Measurements from ENCODE around the gene CYP39A1. TPM values are rescaled to one million over a fixed set of nuclear protein-coding genes. Genes with fewer than 3 reads are reported as not detected.
A peak's percentile ranks its signal among the peaks of the same experiment; 100 is the strongest.

The CYP39A1 gene, protein sequence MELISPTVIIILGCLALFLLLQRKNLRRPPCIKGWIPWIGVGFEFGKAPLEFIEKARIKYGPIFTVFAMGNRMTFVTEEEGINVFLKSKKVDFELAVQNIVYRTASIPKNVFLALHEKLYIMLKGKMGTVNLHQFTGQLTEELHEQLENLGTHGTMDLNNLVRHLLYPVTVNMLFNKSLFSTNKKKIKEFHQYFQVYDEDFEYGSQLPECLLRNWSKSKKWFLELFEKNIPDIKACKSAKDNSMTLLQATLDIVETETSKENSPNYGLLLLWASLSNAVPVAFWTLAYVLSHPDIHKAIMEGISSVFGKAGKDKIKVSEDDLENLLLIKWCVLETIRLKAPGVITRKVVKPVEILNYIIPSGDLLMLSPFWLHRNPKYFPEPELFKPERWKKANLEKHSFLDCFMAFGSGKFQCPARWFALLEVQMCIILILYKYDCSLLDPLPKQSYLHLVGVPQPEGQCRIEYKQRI
- 7.5 and 9.2 TPM in 2 replicates for total RNA-seq
- 2.8 and 5.2 TPM in 2 replicates for polyA plus RNA-seq

DNA sequence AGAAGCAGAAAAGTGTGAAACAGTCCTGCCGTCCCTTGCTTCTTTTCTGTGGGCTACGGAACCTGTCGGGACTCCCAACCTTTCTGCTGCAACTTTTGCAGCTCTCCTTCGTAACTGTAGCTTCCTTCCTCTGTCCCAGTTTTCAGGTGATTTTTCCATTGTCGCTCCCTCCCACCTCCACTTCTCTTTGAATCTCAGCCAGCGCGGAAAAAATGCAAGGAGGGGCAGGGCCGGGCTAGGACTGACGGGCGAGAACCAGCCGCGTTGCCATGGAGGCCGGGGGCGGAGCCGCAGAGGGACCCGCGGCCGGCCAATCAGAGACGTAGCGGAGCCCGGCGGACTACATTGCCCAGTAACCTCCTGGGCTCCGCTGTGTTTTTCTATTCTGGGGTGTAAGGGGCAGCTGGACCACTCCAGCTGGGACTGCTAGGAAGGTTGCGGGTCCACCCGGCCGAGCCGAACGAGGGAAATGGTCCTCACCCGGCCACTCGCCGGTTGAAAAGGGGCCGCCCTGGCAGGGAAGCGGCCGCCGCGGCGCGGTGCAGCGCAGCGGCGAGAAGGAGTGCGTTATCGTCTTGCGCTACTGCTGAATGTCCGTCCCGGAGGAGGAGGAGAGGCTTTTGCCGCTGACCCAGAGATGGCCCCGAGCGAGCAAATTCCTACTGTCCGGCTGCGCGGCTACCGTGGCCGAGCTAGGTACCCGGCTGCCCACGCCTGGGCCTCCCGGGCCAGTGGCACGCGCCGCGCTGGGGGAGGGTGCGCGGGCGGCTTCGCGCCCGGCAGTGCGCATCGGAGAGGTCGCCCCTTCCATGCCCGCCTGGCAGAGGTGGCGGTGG lies at the start of gene CYP39A1, which contains the start of gene SLC25A27:
TSS of gene CYP39A1 (minus strand) at position 216 of the 836 bp plus-strand sequence. CDS start 236 bp downstream, outside the sequence.
TSS of gene SLC25A27 (plus strand) at position 373 of the 836 bp plus-strand sequence. CDS start at position 591, 218 bp downstream.
- Histone ChIP-seq H4K20me1 (ENCODE audit: insufficient read depth, poor library complexity, severe bottlenecking) (no peaks in the 10 kb centered on the region), H3K27ac (peak within 1 kb of the TSS; percentile 64), H3K4me2 (peak within 1 kb of the TSS; percentile 93), H3K9me3 (ENCODE audit: low read depth) (no peaks in the 10 kb centered on the region), H3K79me2 (no peaks in the 10 kb centered on the region), H3K4me1 (ENCODE audit: insufficient read depth) (no peaks in the 10 kb centered on the region), H3K27me3 (peaks cover 2% of the 10 kb centered on the region), H2AFZ (peak within 1 kb of the TSS; percentile 87), H3K36me3 (replicated peaks; ENCODE audit: insufficient read depth, low read depth) (no peaks in the 10 kb centered on the region), H3K4me3 (peak within 1 kb of the TSS; percentile 45), H3K9me2 (replicated peaks; ENCODE audit: insufficient read depth) (no peaks in the 10 kb centered on the region)
- DNase-seq (ENCODE audit: low spot score), result peak; percentile 96
- under 1% methylated on average over 70 of the region's 72 CpGs for WGBS (ENCODE audit: low lambda C conversion rate, missing lambda C conversion rate)
- TF ChIP-seq, protein P1, sequence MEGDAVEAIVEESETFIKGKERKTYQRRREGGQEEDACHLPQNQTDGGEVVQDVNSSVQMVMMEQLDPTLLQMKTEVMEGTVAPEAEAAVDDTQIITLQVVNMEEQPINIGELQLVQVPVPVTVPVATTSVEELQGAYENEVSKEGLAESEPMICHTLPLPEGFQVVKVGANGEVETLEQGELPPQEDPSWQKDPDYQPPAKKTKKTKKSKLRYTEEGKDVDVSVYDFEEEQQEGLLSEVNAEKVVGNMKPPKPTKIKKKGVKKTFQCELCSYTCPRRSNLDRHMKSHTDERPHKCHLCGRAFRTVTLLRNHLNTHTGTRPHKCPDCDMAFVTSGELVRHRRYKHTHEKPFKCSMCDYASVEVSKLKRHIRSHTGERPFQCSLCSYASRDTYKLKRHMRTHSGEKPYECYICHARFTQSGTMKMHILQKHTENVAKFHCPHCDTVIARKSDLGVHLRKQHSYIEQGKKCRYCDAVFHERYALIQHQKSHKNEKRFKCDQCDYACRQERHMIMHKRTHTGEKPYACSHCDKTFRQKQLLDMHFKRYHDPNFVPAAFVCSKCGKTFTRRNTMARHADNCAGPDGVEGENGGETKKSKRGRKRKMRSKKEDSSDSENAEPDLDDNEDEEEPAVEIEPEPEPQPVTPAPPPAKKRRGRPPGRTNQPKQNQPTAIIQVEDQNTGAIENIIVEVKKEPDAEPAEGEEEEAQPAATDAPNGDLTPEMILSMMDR (IDR thresholded peaks at IDR 0.05; ENCODE audit: poor library complexity), result no peak
- TF ChIP-seq EZH2 (IDR thresholded peaks at IDR 0.05; ENCODE audit: borderline replicate concordance) (no peak), EZH2phosphoT487 (IDR thresholded peaks at IDR 0.05; ENCODE audit: low read depth, severe bottlenecking, unreplicated experiment) (no peak)

DNA sequence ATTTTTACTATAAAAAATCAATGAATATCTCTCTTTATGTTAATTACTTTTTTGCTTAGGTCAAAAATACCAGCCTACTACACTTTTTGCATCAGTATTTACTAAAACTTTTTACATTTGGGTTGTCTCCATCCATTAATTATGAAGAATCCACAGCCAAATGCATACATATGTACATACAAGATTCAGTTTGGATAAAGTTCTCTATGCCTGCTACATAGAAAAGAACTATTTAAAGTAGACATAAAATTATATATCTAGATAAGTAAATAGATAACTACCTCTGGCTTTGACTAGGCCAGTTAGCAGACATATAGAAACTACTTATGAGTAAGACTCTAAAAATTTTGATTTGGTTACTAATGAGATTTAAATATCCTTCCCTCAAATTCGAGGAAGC lies 47.4 kb upstream of the CYP39A1 start:
- H3K4me1 ChIP-seq (ENCODE audit: insufficient read depth), result no peaks in the 10 kb centered on the region
- no peak overlapping the region for H3K4me2 ChIP-seq
- H4K20me1 ChIP-seq (ENCODE audit: insufficient read depth, poor library complexity, severe bottlenecking), result no peaks in the 10 kb centered on the region
- no peaks in the 10 kb centered on the region for H3K79me2 ChIP-seq
- no peaks in the 10 kb centered on the region for H3K36me3 ChIP-seq (replicated peaks; ENCODE audit: insufficient read depth, low read depth)
- H2AFZ ChIP-seq, result no peak overlapping the region
- no peak overlapping the region for H3K27ac ChIP-seq
- DNase-seq (ENCODE audit: low spot score), result no peak
- no peak overlapping the region for H3K4me3 ChIP-seq
- H3K9me3 ChIP-seq (ENCODE audit: low read depth), result no peaks in the 10 kb centered on the region
- 72% methylated on average over 1 of the region's 1 CpG for WGBS (ENCODE audit: low lambda C conversion rate, missing lambda C conversion rate)
- H3K27me3 ChIP-seq, result peaks cover 26% of the 10 kb centered on the region
- TF ChIP-seq EZH2phosphoT487 (IDR thresholded peaks at IDR 0.05; ENCODE audit: low read depth, severe bottlenecking, unreplicated experiment) (no peak), EZH2 (IDR thresholded peaks at IDR 0.05; ENCODE audit: borderline replicate concordance) (no peak)
- TF ChIP-seq, protein P1 (IDR thresholded peaks at IDR 0.05; ENCODE audit: poor library complexity), result no peak
- no peaks in the 10 kb centered on the region for H3K9me2 ChIP-seq (replicated peaks; ENCODE audit: insufficient read depth)

DNA sequence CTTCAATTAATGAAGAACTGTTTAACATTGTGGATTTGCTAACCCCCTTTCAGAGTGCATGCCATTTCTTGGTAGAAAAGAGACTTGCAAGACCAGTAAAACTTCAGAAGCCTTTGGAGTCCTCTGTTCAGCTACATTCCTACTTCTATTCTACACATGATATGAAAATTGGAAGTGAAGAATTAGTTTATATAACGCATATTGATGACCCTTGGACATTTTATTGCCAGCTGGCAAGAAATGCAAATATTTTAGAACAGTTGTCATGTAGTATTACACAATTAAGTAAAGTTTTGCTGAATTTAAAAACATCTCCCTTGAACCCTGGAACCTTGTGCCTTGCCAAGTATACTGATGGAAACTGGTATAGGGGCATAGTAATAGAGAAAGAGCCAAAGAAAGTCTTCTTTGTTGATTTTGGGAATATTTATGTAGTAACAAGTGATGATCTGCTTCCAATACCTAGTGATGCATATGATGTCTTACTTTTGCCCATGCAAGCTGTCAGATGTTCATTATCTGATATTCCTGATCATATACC lies 38.4 kb upstream of the CYP39A1 start:
- Histone ChIP-seq H3K27me3 (peaks cover 4% of the 10 kb centered on the region), H3K4me1 (ENCODE audit: insufficient read depth) (no peaks in the 10 kb centered on the region), H3K4me2 (no peak overlapping the region), H3K9me3 (ENCODE audit: low read depth) (no peaks in the 10 kb centered on the region), H3K27ac (no peak overlapping the region), H2AFZ (no peak overlapping the region), H4K20me1 (ENCODE audit: insufficient read depth, poor library complexity, severe bottlenecking) (no peaks in the 10 kb centered on the region), H3K9me2 (replicated peaks; ENCODE audit: insufficient read depth) (no peaks in the 10 kb centered on the region), H3K4me3 (no peak overlapping the region), H3K36me3 (replicated peaks; ENCODE audit: insufficient read depth, low read depth) (no peaks in the 10 kb centered on the region), H3K79me2 (no peaks in the 10 kb centered on the region)
- TF ChIP-seq EZH2phosphoT487 (IDR thresholded peaks at IDR 0.05; ENCODE audit: low read depth, severe bottlenecking, unreplicated experiment) (no peak), EZH2 (IDR thresholded peaks at IDR 0.05; ENCODE audit: borderline replicate concordance) (no peak)
- TF ChIP-seq, protein P1 (IDR thresholded peaks at IDR 0.05; ENCODE audit: poor library complexity), result no peak
- WGBS (ENCODE audit: low lambda C conversion rate, missing lambda C conversion rate), result 63% methylated on average over 1 of the region's 1 CpG
- DNase-seq (ENCODE audit: low spot score), result no peak

Measured in hepatocyte (in vitro differentiated cells).